OCI-LY1 (cell line): ENCODE data around the gene PGAM5.
"Not testable (repeated sequence)": the region's sequence is repeated elsewhere in the genome, so short reads cannot be mapped to it uniquely, and the experiment has no call there.

Experiments
- H2AFZ ChIP-seq: fragments of 200-600 bp; sonication (generic), shearing (Covaris generic); 2 replicates; pipeline ENCODE4 v1.6.0; 2014; ENCODE audit warnings: antibody characterized with exemption, mild to moderate bottlenecking, low read length
- H3F3A ChIP-seq: fragments of 200-600 bp; sonication (generic), shearing (Covaris generic); 2 replicates; pipeline ENCODE4 v1.6.0; 2014; ENCODE audit warnings: mild to moderate bottlenecking, antibody characterized with exemption, low read length, moderate library complexity; ENCODE audit not compliant: insufficient read depth
- H3K27ac ChIP-seq: fragments of 200-600 bp; sonication (generic); 2 replicates; pipeline ENCODE4 v1.5.1; 2014; ENCODE audit warnings: low read length, mixed run types, mild to moderate bottlenecking, low read depth; ENCODE audit not compliant: poor library complexity, severe bottlenecking
- H3K27me3 ChIP-seq: fragments of 200-600 bp; sonication (generic); 2 replicates; pipeline ENCODE4 v1.6.0; 2014; ENCODE audit warnings: antibody characterized with exemption, mild to moderate bottlenecking, low read length, moderate library complexity; ENCODE audit not compliant: insufficient read depth
- H3K36me3 ChIP-seq: fragments of 200-600 bp; sonication (generic); 2 replicates; pipeline ENCODE4 v1.6.1; 2014; ENCODE audit warnings: mild to moderate bottlenecking, antibody characterized with exemption, low read length, moderate library complexity, mixed read lengths; ENCODE audit not compliant: insufficient read depth
- H3K4me1 ChIP-seq: fragments of 200-600 bp; sonication (generic); 2 replicates; pipeline ENCODE4 v1.5.1; 2014; ENCODE audit warnings: mild to moderate bottlenecking, low read length, moderate library complexity; ENCODE audit not compliant: insufficient read depth, severe bottlenecking
- H3K4me2 ChIP-seq: fragments of 200-600 bp; sonication (generic), shearing (Covaris generic); 2 replicates; pipeline ENCODE4 v1.6.1; 2014; ENCODE audit warnings: low read length
- H3K4me3 ChIP-seq: fragments of 200-600 bp; sonication (generic); 2 replicates; pipeline ENCODE4 v1.5.1; 2014; ENCODE audit warnings: low read length, low read depth, mild to moderate bottlenecking, mixed read lengths; ENCODE audit not compliant: poor library complexity, severe bottlenecking
- H3K79me2 ChIP-seq: fragments of 200-600 bp; shearing (Covaris generic); 2 replicates; pipeline ENCODE4 v1.6.1; 2016; ENCODE audit warnings: mixed run types, low read length, mixed read lengths; ENCODE audit not compliant: insufficient read depth
- H3K9ac ChIP-seq: fragments of 200-600 bp; sonication (generic), shearing (Covaris generic); 2 replicates; pipeline ENCODE4 v1.6.1; 2014; ENCODE audit warnings: mild to moderate bottlenecking, low read length, mixed read lengths
- H3K9me2 ChIP-seq: fragments of 200-600 bp; sonication (generic), shearing (Covaris generic); 2 replicates; pipeline ENCODE4 v1.6.1; 2014; ENCODE audit warnings: low read depth, mild to moderate bottlenecking, low read length, mixed read lengths
- H3K9me3 ChIP-seq: fragments of 200-600 bp; shearing (Covaris generic); 2 replicates; pipeline ENCODE4 v1.6.1; 2014; ENCODE audit warnings: low read length, mixed read lengths
- H4K20me1 ChIP-seq: fragments of 200-600 bp; sonication (generic), shearing (Covaris generic); 2 replicates; pipeline ENCODE4 v1.6.0; 2016; ENCODE audit warnings: mild to moderate bottlenecking, low read length; ENCODE audit not compliant: insufficient read depth
- EZH2 ChIP-seq: fragments of 200-600 bp; sonication (generic), shearing (Covaris generic); IDR thresholded peaks from 2 replicates; pipeline ENCODE4 v1.8.0; 2017; ENCODE audit warnings: borderline replicate concordance, mixed run types, mild to moderate bottlenecking, antibody characterized with exemption, low read length, moderate library complexity, mixed read lengths
- TF ChIP-seq, protein P1 (sequence below): fragments of 200-600 bp; sonication (generic), shearing (Covaris generic); IDR thresholded peaks from 2 replicates; pipeline ENCODE4 v1.5.1; 2017; ENCODE audit warnings: mild to moderate bottlenecking, antibody characterized with exemption, low read length, moderate library complexity, mixed read lengths

Gene PGAM5

DNA sequence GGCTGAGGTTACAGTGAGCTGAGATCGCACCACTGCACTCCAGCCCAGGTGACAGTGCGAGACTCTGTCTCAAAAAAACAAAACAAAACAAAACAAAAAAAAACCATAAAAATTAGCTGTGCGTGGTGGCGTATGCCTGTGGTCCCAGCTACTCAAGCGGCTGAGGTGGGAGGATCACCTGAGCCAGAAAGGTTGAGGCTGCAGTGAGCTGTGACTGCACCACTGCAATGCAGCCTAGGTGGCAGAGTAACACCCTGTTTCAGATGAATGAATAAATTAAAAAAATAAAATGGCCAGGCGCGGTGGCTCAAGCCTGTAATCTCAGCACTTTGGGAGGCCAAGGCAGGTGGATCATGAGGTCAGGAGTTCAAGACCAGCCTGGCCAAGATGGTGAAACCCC, 43.0 kb downstream of the PGAM5 start:
- not testable (repeated sequence) for H2AFZ ChIP-seq, H3K27me3 ChIP-seq, H3K4me2 ChIP-seq, H3K9ac ChIP-seq, H3K27ac ChIP-seq, H3F3A ChIP-seq, H4K20me1 ChIP-seq, H3K4me1 ChIP-seq, H3K4me3 ChIP-seq, H3K9me3 ChIP-seq, H3K9me2 ChIP-seq
- Histone ChIP-seq H3K79me2 (peaks cover 49% of the 10 kb centered on the region), H3K36me3 (peaks cover 94% of the 10 kb centered on the region)
- TF ChIP-seq, protein P1, sequence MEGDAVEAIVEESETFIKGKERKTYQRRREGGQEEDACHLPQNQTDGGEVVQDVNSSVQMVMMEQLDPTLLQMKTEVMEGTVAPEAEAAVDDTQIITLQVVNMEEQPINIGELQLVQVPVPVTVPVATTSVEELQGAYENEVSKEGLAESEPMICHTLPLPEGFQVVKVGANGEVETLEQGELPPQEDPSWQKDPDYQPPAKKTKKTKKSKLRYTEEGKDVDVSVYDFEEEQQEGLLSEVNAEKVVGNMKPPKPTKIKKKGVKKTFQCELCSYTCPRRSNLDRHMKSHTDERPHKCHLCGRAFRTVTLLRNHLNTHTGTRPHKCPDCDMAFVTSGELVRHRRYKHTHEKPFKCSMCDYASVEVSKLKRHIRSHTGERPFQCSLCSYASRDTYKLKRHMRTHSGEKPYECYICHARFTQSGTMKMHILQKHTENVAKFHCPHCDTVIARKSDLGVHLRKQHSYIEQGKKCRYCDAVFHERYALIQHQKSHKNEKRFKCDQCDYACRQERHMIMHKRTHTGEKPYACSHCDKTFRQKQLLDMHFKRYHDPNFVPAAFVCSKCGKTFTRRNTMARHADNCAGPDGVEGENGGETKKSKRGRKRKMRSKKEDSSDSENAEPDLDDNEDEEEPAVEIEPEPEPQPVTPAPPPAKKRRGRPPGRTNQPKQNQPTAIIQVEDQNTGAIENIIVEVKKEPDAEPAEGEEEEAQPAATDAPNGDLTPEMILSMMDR: peak; percentile 10; the same call in 1 of the 2 replicates

GRCh38 chr12:132754160-132754932, 43.7 kb downstream of the PGAM5 start:
- H3K9me2 ChIP-seq: no peaks in the 10 kb centered on the region
- H3K4me3 ChIP-seq: no peak overlapping the region
- H3K27ac ChIP-seq: no peak overlapping the region
- peaks cover 56% of the 10 kb centered on the region for H3K79me2 ChIP-seq
- H4K20me1 ChIP-seq: no peaks in the 10 kb centered on the region
- H3K36me3 ChIP-seq: peaks cover 95% of the 10 kb centered on the region
- H2AFZ ChIP-seq: no peak overlapping the region
- no peaks in the 10 kb centered on the region for H3K9me3 ChIP-seq
- no peaks in the 10 kb centered on the region for H3K4me1 ChIP-seq
- no peak overlapping the region for H3K9ac ChIP-seq
- no peaks in the 10 kb centered on the region for H3F3A ChIP-seq
- TF ChIP-seq, protein P1: peak; percentile 30; the same call in 1 of the 2 replicates
- no peak for TF ChIP-seq EZH2
- H3K27me3 ChIP-seq: no peaks in the 10 kb centered on the region
- H3K4me2 ChIP-seq: no peak overlapping the region

DNA sequence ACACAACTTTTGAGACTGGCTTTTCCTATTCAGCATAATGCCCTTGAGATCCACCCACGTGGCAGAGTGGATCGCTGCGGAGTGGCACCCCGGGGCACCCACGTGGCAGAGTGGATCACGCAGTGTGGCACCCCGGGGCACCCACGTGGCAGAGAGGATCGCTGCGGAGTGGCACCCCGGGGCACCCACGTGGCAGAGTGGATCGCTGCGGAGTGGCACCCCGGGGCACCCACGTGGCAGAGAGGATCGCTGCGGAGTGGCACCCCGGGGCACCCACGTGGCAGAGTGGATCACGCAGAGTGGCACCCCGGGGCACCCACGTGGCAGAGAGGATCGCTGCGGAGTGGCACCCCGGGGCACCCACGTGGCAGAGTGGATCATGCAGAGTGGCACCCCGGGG, 48.2 kb downstream of the PGAM5 start:
- H3K27me3 ChIP-seq, H3K4me2 ChIP-seq, H3K9me3 ChIP-seq, H3F3A ChIP-seq, H4K20me1 ChIP-seq, H3K27ac ChIP-seq, H3K9me2 ChIP-seq, H2AFZ ChIP-seq, H3K4me3 ChIP-seq, H3K9ac ChIP-seq: not testable (repeated sequence)
- Histone ChIP-seq H3K4me1 (peaks cover 21% of the 10 kb centered on the region), H3K79me2 (peaks cover 64% of the 10 kb centered on the region), H3K36me3 (peaks cover 52% of the 10 kb centered on the region)

GRCh38 chr12:132759359-132759758, 48.7 kb downstream of the PGAM5 start:
- peaks cover 62% of the 10 kb centered on the region for H3K79me2 ChIP-seq

More at GRCh38 chr12:132759359-132759758, 48.7 kb downstream of the PGAM5 start:
- Histone ChIP-seq H3K4me1 (peaks cover 21% of the 10 kb centered on the region), H3K9me3 (no peaks in the 10 kb centered on the region), H2AFZ (no peak overlapping the region), H3K36me3 (peaks cover 51% of the 10 kb centered on the region), H3K27me3 (no peaks in the 10 kb centered on the region), H3K9ac (no peak overlapping the region), H3F3A (no peaks in the 10 kb centered on the region), H3K27ac (no peak overlapping the region), H3K4me3 (peak overlapping the region; percentile 88), H3K4me2 (peak overlapping the region; percentile 86; the same call in 1 of the 2 replicates), H3K9me2 (no peaks in the 10 kb centered on the region), H4K20me1 (no peaks in the 10 kb centered on the region)
- TF ChIP-seq, protein P1: no peak
- no peak for TF ChIP-seq EZH2
